ENCODE measurements around the gene ADGRG3.

The ADGRG3 gene

DNA sequence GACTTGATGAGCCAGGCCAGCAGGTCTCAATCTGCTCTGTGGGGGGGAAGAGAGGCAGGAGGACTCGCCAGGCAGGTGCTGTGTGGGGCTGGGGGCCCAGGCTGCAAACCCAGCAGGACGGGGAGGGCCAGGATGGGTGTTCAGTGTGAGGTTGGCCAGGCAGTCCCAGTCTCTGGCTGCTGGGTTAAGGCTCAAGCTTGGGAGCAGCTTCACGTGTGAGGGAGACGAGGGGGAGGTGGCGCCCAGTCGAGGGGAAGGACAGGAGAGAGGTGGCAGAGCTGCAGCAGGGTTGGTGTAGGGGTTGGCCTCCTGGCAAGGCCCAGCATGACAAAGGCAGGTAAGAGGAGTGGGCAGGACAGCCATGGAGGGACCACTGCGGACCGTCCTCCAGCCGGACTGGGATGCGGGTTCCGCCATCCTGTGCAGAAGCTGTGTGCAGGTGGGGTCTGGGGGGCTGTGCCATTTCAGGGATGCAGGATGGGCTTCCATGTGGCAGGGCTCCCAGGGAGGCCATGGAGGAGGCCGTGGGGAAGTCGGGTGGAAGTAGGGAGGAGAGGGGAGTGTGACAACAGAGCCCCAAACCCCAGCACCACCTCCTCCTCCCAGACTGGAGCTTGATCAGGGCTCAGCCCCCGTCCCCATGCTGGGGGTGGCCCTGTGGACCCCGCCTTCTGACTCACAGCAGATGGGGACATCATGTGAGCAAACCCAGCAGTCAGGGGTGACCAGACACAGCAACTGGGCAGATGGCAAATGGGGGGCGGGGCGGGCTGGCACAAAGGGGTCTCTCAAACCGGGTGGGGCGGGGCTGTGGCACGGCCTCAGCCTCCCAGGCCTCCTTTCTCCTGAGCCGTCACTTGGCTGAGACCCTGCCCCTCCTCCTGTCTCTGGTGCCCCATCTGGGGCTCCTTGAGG lies 36.9 kb upstream of the ADGRG3 start:
- no peak for DNase-seq

DNA sequence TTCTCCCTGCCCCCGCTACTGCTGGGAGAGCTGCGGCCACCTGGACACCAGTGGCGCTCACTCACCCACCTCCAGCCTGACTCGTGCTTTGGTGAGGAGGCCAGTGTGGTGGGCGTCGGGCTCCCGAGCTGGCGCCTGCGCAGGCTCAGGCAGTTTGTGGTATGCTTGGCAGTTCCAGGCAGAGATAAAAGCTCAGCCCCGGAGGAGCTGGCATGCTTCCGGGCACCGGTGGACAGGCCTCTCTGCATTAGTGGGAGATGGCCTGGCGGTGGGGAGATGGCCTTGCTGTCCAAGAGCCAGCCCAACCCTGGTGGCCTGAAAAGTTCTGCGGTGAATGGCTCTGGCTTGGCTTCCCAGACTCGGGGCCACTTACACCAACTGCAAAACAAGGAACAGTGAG lies 35.5 kb upstream of the ADGRG3 start:
- DNase-seq = no peak

DNA sequence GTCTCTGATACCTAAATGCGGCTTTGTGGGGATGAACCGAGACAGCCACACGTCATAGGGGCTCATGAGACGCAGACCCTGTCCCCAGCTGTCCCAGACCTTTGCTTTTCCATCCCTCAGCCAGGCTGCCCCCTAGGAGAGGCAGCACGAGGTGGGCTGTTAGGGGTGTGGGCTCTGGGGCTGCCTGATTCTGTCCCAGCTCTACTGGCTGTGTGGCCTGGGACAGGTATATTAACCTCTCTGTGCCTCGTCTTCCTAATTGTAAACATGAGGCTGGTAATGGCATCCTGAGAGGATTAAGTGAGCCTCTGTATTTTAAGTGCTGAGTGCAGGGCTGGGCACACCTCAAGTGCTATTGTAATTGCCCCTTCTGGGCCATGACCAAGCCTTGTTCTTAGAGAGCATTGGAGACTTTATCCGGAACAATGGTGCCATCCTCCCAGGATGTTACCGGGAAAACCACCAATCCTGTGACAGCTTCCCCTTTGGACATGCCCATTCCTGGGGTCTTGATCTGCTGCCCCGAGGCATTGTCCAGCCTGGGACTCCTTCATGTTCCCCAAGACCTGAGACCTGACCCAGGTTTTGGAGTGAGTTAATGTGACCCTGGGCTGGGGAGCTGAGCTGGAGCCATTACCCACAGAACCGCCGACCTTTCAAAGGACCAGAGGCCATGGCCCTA lies 34.6 kb upstream of the ADGRG3 start:
- no peak for DNase-seq

DNA sequence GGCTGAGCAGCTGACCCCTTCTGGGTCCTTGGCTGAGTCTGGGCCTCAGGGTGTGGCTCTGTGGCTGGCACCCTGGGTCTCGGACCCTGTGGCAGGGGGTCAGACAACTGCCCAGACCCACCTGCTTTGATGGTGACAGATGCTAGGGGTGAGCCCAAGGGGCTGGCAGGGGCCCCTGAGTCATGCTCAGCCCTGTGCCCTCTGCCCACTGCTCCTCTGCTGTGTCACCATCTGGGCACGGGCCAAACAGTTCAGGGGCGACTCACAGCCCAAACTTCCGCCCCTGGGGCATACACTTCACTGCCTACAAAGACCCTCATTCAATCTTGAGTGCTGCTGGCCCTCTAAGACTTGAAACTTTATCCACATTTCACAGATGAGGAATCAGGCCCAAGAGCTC lies 33.9 kb upstream of the ADGRG3 start:
- no peak for DNase-seq

DNA sequence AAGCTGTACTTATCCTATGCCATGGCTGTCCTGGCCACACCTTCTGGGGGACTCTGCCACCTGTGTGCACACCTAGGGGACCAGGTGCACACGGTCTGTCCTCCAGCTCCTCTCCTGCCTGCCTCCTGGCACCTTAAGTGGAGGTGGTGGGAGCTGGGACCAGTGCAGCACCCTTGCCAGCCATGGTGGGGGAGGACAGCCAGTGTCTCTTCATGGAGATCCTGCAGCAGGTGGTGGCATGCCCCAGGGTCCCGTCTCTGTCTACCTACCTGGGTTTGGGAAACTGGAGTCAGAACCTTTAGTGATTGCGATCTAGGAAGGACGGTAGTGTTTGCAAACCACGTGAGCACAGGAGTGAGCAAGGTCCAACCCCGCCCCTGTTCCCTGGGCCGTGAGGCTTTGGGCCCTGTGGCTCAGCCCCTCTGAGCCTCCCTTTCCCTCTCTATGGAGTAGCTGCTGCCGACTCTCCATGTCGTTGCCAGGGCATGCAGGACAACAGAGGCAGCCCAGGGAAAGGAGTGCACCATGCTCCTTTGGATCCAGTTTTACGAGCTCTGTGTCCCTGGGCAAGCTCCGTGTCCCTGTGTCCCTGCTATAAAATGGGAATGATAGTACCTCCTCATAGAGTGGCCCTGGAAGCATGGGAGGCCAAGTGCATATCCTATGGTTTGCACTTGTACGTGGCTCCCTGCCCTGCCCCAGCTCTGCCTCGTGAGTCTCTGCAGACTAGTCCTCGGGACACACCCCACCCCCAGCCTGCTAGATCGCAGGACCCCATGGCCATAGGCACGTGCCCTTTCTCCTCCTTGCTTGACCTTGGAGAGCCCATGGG lies 32.6 kb upstream of the ADGRG3 start:
- no peak for DNase-seq

DNA sequence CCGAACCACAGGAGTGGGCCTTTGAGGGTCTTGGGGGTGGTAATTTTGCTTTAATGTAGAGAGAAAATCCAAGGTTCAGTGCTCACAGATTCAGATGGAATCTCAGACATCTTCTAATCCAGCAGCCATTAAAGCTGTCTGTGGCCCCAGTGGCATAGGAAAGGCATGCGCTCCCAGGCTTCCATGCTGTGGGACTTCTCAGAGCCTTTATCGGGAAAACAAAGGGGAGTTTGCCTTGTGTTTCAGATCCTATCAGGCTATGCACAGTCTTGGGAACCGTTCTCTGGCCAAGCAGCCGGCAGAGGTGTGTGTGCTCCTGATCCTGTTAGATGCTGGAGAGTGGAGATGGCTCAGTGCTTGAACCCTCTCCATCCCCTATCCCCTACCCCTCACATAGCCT lies 31.9 kb upstream of the ADGRG3 start:
- no peak for DNase-seq

DNA sequence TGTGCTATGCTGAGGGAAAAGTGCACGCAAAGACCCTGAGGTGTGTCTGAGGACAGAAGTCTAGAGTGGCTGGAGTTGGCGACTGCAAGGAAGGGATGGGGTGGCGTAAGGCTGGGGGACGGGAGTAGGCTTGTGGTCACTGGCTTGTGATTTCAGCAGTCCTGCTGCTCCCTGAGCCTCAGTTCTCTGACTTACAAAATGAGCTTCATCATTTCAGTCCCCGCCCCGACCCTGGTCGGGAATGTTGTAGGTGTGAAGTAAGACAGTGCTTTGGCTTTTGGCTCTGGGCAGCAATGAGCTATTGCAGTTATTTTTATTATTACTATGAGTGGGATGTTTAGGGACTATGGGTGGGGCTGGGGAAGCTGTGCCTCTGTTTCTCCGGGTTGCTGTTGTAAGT lies 31.1 kb upstream of the ADGRG3 start:
- DNase-seq = no peak

DNA sequence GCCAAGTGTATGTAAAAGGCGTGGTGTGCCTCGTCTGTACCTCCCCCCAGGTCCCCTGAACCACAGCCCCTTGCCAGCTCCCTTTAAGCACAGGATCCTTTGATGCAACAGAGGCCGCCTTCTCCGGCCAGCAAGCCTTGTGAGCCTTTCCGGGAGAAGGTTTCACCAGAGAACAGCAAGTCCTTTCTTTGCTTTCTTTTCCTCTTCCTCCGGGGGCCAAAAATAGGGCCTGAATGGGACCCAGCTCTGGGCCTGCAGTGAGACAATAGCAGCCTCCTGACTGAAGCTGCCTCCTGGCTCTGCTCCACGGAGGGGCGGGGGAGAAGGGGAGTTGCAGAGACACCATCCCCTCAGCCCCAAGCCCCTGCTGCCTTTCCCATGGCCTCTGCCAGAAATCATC lies 30.7 kb upstream of the ADGRG3 start:
- no peak for DNase-seq

DNA sequence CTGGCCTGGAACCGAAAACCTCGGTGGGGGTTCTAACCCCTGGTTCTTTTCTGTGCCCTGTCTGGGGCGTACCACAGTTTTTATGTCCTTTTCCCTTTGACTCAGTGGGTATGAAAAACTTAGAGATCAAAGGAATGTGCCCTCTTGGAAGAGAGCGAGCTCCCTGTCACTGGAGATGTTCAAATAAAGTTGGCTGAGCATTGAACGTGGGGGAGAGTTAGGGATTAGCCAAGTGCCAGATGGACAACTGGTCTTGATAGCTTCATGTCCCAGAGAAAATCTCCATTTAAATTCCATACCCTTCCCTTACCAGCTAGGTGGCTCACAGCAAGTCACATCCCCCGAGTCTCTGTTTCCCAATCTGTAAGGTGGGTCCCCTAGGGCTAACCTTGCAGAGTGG lies 30.1 kb upstream of the ADGRG3 start:
- DNase-seq = no peak

DNA sequence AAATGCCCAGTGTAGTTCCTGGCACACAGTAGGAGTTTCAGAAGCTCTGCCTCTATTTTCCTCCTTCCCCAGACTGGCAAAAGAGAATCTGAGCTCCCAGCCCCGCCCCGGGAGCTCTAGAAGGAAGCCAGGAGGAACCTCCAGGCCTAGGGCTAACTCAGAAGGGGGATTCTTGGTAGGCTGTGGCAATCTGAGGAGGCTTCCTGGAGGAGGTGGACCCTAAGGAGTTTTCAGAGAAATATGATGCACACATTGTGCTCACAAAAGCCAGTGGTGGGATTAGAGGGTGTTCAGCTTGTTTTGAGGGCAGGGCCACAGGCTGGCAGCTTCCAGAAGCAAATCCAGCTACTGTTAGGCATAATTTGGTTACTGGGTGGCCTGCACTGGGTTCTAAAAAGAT lies 29.7 kb upstream of the ADGRG3 start:
- DNase-seq = no peak

DNA sequence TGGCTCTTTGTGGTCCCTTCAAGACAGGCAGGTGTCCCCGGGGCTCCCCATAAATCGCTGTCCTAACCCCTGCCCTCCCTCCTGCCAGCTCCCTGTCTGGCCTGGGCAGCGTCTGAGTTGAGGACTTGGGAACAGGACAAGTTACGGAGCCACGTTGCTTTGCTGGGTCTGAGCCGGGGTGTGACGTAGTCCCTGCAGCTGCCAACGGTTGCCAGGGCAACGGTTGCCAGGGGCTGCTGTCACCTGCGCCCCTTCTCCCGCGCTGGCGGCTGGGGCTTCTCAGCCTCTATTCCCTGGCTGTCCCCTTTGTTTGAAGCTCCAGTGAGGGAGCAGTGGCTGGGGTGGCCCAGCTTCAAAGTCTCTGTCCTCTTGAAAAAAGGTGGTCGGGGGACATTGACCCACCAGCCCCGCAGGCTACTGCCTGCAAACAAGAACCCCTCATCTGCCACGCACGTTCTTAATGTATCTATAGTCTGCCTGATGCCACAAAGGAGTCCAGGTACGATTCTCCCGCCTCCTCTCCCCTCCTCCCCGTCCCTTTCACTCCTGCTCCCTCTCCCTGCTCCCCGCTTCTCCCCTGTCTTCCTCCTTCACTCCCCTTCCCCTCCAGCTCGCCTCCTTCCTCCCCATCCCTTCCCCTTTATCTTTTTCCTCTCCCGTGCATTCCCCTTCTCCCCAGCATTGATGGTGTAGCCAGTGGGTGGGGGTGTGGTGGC lies 28.8 kb upstream of the ADGRG3 start:
- DNase-seq = no peak

DNA sequence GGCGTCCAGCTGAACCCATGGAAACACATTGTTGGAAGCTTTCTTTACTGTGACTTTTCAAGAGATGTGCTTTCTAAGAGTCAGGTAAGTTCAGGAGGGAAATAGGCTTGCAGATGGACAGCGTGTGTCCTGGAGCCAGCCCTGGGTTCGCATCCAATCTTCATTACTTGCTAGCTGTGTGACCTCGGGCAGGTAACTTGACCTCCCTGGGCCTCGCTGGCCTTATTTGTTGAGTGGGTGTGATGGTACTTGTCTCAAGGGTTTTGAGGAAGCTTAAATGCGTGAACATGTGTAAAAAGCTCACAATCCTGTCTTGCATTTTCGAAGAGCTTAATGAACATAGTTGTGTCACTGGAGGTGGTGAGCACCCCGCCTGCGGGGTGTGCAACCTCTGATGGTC lies 27.9 kb upstream of the ADGRG3 start:
- DNase-seq = no peak

DNA sequence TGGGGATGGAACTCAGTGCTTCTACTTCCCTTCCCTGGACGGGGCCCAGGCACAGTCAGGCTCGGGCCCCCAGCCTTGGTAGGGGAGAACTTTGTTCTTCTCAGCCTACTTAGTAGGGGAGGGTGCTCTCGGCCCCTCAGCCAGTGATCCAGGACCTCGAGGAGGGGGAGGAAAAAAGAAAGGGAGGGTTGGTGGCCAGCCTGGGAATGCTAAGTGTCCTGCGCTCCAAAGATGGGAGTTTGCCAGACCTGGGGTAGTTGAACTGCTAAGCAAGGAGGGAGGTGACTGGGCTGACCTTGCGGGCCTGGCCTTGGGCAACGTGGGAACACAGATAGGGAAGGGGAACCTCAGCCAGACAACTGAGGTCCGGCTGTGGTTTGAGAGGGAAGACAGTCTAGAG lies 27.5 kb upstream of the ADGRG3 start:
- DNase-seq = no peak

DNA sequence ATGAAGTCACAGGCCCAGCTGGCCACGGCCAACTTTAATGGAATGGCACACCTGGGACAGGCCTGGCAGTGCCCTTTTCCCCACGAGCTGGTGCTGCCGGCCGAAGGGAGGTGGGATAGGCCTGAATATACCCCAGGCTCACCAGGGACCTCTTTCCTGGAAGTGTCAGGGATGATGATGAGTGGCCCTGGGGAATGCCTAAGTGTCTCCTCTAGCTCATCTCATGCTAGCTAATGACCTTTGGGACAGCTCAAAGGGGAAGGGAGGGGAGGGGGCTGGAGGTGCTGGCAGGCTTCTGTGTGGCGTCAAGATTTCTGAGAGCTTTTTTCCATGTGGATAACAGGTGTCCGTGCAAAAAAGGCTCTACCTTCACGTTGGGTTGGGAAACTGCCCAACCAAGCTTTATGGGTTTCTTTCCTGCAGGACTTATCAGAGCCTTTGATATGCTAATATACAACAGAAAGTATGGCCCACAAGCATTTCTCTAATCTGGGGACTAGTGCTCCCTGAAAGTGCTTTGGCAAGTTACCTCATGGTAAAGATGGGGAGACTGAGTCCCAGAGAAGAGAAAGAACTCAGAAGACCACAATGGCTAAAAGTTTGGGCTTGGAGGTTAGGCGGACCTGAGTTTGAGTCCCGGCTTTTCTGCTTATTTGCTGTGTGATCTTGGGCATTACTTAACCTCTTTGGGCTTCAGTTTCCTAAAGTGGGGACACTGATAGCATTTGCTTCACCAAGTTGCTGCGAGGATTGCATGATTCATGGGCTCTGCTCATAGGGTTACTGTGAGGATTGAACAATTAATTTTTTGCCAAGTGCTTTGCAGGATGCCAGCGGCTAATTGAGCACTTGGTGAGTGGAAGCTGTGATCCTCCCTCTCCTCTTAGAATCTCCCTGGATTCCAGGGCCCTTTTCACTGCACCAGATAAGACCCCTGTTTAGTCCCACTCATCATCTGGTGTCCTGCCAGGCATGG lies 25.7 kb upstream of the ADGRG3 start:
- no peak for DNase-seq

DNA sequence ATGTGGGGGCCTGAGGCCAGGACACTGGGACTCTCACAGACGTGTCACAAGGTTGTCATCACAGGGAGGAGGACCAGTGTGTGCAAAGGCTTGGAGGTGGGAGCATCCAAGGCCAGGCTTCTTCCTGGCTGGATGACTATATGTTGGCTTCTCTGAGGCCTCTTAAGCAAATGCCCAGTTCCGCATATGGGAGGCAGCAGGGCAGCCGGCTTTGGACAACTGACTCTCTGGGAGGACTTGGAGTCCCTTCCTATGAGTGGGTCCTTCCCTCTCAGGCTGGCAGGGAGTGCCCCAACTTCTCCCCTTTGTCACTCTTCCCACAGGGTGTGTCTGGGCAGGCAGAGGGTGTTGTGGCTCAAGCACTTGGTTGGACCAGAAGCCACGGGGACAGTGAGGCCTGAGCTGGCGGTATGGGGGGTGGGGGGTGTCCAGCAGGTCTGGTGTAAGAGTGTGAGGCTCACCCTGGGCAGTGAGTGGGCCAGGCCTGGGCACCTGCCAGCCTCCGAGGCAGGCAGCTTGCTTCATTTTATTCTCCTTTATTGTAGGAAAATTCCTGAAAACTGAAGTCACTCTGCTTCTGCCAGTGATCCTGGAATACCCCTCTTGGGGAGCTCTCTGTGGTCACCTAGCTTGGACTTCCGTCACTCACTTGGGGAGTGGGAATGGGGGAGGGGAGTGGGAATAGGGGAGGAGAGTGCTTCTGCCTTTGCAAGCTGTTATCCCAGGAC lies 24.8 kb upstream of the ADGRG3 start:
- DNase-seq = no peak

DNA sequence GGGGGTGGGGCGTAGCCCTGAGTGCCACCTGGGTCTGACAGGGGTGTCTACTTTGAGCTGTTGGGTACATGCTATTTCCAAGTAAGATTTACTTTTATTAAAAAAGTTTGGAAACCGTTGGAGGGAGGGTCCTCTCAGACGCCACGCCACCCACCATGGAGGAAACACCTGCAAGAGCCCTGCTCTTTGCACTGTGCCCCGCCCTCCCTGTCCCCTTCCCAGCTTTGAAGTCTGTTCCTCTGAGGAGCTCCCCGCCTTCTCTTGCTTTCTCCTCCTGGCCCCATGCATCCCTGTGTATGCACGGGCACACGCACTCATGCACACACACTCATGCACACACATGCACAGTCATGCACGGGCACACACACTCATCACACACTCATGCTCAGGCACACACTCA lies 24.2 kb upstream of the ADGRG3 start:
- DNase-seq = no peak

DNA sequence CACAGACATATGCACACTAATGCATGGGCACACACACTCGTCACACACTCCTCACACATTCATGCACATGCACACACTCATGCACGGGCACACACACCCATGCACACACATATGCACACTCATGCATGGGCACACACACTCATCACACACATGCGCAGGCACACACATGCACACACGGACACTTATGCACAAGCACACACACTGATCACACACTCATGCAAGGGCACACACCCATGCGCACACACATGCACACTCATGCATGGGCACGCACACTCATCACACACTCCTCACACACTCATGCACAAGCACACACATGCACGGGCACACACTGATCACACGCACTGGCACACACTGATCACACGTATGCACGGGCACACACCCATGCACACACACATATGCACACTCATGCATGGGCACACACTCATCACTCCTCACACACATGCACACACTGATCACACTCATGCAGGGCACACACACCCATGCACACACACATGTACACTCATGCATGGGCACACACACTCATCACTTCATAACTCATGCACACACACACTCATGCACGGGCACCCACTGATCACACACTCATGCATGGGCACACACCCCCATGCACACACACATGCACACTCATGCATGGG lies 23.6 kb upstream of the ADGRG3 start:
- DNase-seq = no peak

DNA sequence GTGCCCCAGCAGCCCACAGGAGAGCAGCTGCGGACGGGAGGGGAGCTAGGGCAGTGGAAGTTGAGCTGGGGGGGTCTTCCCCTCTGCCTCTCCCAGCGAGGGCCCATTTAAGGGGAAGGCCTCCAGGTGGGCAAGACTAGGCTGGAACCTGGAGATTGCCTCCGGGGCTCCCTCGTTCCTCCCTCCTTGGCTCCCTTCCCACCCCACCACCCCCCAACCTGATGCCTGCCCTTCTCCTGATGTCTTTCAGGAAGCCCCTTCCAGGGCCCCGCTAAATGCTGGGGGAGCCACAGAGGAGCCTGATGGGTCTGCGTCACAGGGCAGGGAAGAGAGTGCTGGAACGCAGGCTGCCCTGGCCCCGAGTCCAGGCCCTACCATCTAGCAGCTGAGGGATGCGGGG lies 22.9 kb upstream of the ADGRG3 start:
- DNase-seq = no peak

DNA sequence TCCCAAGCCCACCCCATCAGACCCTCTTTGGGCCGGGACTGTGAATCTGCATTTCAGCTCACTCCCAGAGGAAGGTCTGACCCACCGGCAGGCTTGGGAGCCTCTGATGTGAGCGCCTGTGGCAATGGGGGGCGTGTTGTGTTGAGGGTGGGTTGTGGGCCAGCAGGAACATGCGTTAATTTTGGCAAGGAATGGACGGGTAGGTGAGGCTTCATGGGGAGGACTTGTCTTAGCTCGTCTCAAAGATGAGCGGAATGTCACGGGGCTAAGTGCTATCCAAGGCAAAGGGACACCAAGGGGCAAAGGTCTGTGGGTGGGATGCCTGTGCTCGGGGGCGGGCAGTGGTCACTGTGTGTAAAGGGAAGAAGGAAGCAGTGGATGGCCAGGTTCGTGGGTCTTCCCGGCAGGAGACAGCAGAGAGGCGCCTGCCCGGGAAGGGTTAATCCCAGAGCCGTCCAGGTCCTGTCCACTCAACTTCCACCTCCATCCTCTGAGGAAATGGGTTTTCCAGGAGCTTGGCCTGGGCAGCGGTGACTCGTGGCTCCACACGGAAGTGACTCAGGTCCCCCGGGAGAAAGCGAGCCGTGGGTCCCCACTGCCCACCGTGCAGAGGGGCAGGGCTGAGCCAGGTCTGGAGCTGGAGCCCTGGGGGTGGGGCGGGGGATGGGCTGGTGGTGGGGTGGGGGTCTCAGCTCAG lies 22.3 kb upstream of the ADGRG3 start:
- DNase-seq = no peak
